K562 (cell line): Measurements from ENCODE around the gene S100G. TPM values are rescaled to one million over a fixed set of nuclear protein-coding genes. Genes with fewer than 3 reads are reported as not detected.

Source experiments
- ATAC-seq: fragments of 200-7000 bp; cut with Tn5 transposase; 3 replicates; pipeline ENCODE4 v1.9.1; 2020; ENCODE audit warnings: moderate library complexity
- BruUV-seq: library from RNA; stranded (reverse); fragments of 400-500 nt; replicated peaks from 2 replicates; lab custom pipeline; 2021; lab: Mats Ljungman, UMichigan
- CTCF ChIA-PET: fragments of 300-600 bp; formaldehyde crosslinking; extraction: SDS; loops from one replicate; lab custom pipeline; 2021; ENCODE audit warnings: low intra/inter-chr PET ratio; lab: Yijun Ruan, JAX
- POLR2A ChIA-PET: fragments of 300-600, 350-650 bp; sonication (Branson Sonifier 250); formaldehyde crosslinking; extraction: SDS; loops from one replicate; lab custom pipeline; 2021; ENCODE audit warnings: antibody characterized with exemption, inconsistent platforms; lab: Yijun Ruan, JAX
- DNase-seq, 4 experiments: peaks; one replicate each; pipeline versions ENCODE4 v3.0.0 to v3.0.0-alpha.2; 2011 to 2018; ENCODE audit warnings: low spot score in 3 of 4, mixed read lengths in 3 of 4; ENCODE audit errors: extremely low read depth in 1 of 4
- FAIRE-seq: peaks from 2 replicates; lab custom pipeline; 2011; peaks lifted over from hg19 to GRCh38; lab: Jason Lieb, UNC
- H2AFZ ChIP-seq: 2 replicates; pipeline ENCODE4 v1.6.0; 2011; ENCODE audit warnings: low read depth, low read length, control low read depth, inconsistent platforms
- H3K27ac ChIP-seq: fragments of 200-600 bp; 3 replicates; pipeline ENCODE4 v1.8.0; 2011; ENCODE audit warnings: low read depth, mild to moderate bottlenecking, control low read depth, inconsistent platforms, low read length, moderate library complexity, mixed read lengths; ENCODE audit errors: extremely low read depth
- H3K27me3 ChIP-seq, 2 experiments: fragments of 300-600 bp in 1 of 2; 2 replicates in 1 of 2; 3 replicates in 1 of 2; pipeline versions ENCODE4 v1.6.0 to v1.8.0; 2011; ENCODE audit warnings: inconsistent platforms in 2 of 2, low read length in 2 of 2, mild to moderate bottlenecking in 1 of 2, mixed read lengths in 1 of 2, moderate library complexity in 1 of 2; ENCODE audit not compliant: control insufficient read depth in 2 of 2, insufficient read depth in 2 of 2
- H3K36me3 ChIP-seq: fragments of 300-600 bp; 3 replicates; pipeline ENCODE4 v1.8.0; 2011; ENCODE audit warnings: mild to moderate bottlenecking, low read length, inconsistent platforms; ENCODE audit not compliant: control insufficient read depth, insufficient read depth
- H3K4me1 ChIP-seq, 2 experiments: fragments of 200-600 bp in 1 of 2; replicated peaks in 1 of 2; 2 replicates in 1 of 2; 3 replicates in 1 of 2; pipeline versions ENCODE4 v1.5.1 to v1.8.0; 2011; ENCODE audit warnings: inconsistent platforms in 2 of 2, low read length in 2 of 2, mild to moderate bottlenecking in 1 of 2, mixed read lengths in 1 of 2, moderate library complexity in 1 of 2; ENCODE audit not compliant: control insufficient read depth in 2 of 2, insufficient read depth in 2 of 2
- H3K4me2 ChIP-seq: 2 replicates; pipeline ENCODE4 v1.6.1; 2011; ENCODE audit warnings: low read length, control low read depth, inconsistent platforms, mixed read lengths; ENCODE audit not compliant: insufficient read depth
- H3K4me3 ChIP-seq: fragments of 200-600 bp; sonication (generic), shearing (Covaris generic); 2 replicates; pipeline ENCODE4 v1.5.1; 2016; ENCODE audit warnings: control low read depth, inconsistent platforms
- H3K79me2 ChIP-seq: fragments of 200-600 bp; 3 replicates; pipeline ENCODE4 v1.8.0; 2011; ENCODE audit warnings: low read length, inconsistent platforms; ENCODE audit not compliant: control insufficient read depth, insufficient read depth
- H3K9ac ChIP-seq, 2 experiments: 2 replicates each; pipeline versions ENCODE4 v1.6.0 to v1.6.1; 2011; ENCODE audit warnings: low read depth in 2 of 2, low read length in 2 of 2, control low read depth in 1 of 2, inconsistent platforms in 1 of 2, mild to moderate bottlenecking in 1 of 2, mixed read lengths in 1 of 2; ENCODE audit not compliant: insufficient read depth in 1 of 2
- H3K9me1 ChIP-seq: one replicate; pipeline ENCODE4 v1.6.0; 2011; ENCODE audit warnings: inconsistent platforms, mild to moderate bottlenecking, low read length, moderate library complexity; ENCODE audit not compliant: control insufficient read depth, insufficient read depth
- H3K9me3 ChIP-seq: replicated peaks from 2 replicates; pipeline ENCODE4 v1.5.1; 2011; ENCODE audit warnings: low read depth, low read length, inconsistent platforms; ENCODE audit not compliant: control insufficient read depth, insufficient read depth
- H4K20me1 ChIP-seq: replicated peaks from 2 replicates; pipeline ENCODE4 v1.6.1; 2011; ENCODE audit warnings: low read length, inconsistent platforms, mixed read lengths; ENCODE audit not compliant: control insufficient read depth, insufficient read depth
- ARHGAP35 ChIP-seq: fragments of 450-650 bp; IDR thresholded peaks from 2 replicates; pipeline ENCODE4 v1.6.1; 2018; ENCODE audit not compliant: partially characterized antibody
- HDAC6 ChIP-seq: IDR thresholded peaks from 2 replicates; pipeline ENCODE4 v1.6.1; 2012; ENCODE audit warnings: low read depth, mild to moderate bottlenecking, control low read depth, inconsistent platforms, low read length, moderate library complexity
- HMGN3 ChIP-seq: IDR thresholded peaks from 2 replicates; pipeline ENCODE4 v1.6.1; 2011; ENCODE audit warnings: borderline replicate concordance, low read depth, mild to moderate bottlenecking, mixed read lengths, low read length; ENCODE audit not compliant: insufficient read length; ENCODE audit errors: extremely low read depth
- PHB2 ChIP-seq: fragments of 450-650 bp; IDR thresholded peaks from 2 replicates; pipeline ENCODE4 v1.6.1; 2017; ENCODE audit warnings: low read depth
- RBM14 ChIP-seq: fragments of 200-400 bp; formaldehyde crosslinking; IDR thresholded peaks from 2 replicates; pipeline ENCODE4 v1.6.1; 2018; ENCODE audit warnings: low read depth, mild to moderate bottlenecking, low read length, moderate library complexity, borderline replicate concordance; ENCODE audit not compliant: insufficient read depth
- TAF9B ChIP-seq: fragments of 450-650 bp; IDR thresholded peaks from 2 replicates; pipeline ENCODE4 v1.6.1; 2018; ENCODE audit warnings: mild to moderate bottlenecking; ENCODE audit not compliant: partially characterized antibody
- XRCC4 ChIP-seq: IDR thresholded peaks from one replicate; pipeline ENCODE4 v1.6.1; 2011; ENCODE audit not compliant: insufficient read depth, insufficient read length; ENCODE audit errors: extremely low read depth
- ZNF274 ChIP-seq: IDR thresholded peaks from 2 replicates; pipeline ENCODE4 v1.6.1; 2011; ENCODE audit warnings: low read depth, mild to moderate bottlenecking, low read length, moderate library complexity, borderline replicate concordance
- ZNF699 ChIP-seq: fragments of 250-450 bp; sonication (Bioruptor Pico); IDR thresholded peaks from 2 replicates; pipeline ENCODE4 v1.8.0; 2021; ENCODE audit warnings: mild to moderate bottlenecking, moderate library complexity; ENCODE audit not compliant: insufficient replicate concordance
- ZNF764 ChIP-seq: fragments of 250-450 bp; sonication (Bioruptor Pico); IDR thresholded peaks from 2 replicates; pipeline ENCODE4 v1.4.0; 2020; ENCODE audit warnings: low read depth, mild to moderate bottlenecking, moderate library complexity
- WGBS: fragments of 100-300 bp; shearing (Covaris generic); methylation state at CpG from one replicate; pipeline ENCODE4 v1.1.6; 2016; ENCODE audit warnings: low coverage, mixed read lengths; ENCODE audit not compliant: insufficient coverage; ENCODE audit errors: missing lambda C conversion rate; 5-methylcytosine and 5-hydroxymethylcytosine counted together
- in situ Hi-C: fragments of 300-500 bp; cut with MboI; formaldehyde crosslinking; loops from 4 replicates; pipeline ENCODE4 v1.15.0; 2018; ENCODE audit warnings: inconsistent platforms, mixed read lengths
- intact Hi-C: fragments of 100-400 bp; cut with micrococcal nuclease; formaldehyde crosslinking; loops from 2 replicates; pipeline ENCODE4 v1.14.2; 2022
- polyA plus RNA-seq, 8 experiments: library from polyadenylated mRNA; depleted of rRNA in 4 of 8; stranded (reverse) in 5 of 8; unstranded in 3 of 8; fragments of >200 nt; fragmentation: Nextera tagmentation in 2 of 8; fragmentation: Illumina TruSeq in 1 of 8; extraction: Ambion mirVana in 2 of 8; extraction: Trizol in 1 of 8; gene quantifications; 2 replicates each; pipeline versions ENCODE4 v1.2.1 to v1.2.3, GENCODE V29; 2011 to 2014; ENCODE audit warnings: inconsistent platforms in 1 of 8, missing spikeins in 1 of 8
- total RNA-seq, 7 experiments: library from RNA; depleted of rRNA in 6 of 7; stranded (reverse); fragments of >200 nt in 6 of 7; fragmentation: Illumina TruSeq in 2 of 7; extraction: Trizol in 2 of 7; gene quantifications; 2 replicates each; pipeline versions ENCODE4 v1.2.1 to v1.2.3, GENCODE V29; 2011 to 2021; ENCODE audit warnings: low replicate concordance in 1 of 7
- TF ChIP-seq, protein P1 (sequence below): fragments of 450-650 bp; conservative IDR thresholded peaks from 2 replicates; pipeline ENCODE4 v1.6.1; 2016; ENCODE audit warnings: missing genetic modification characterization, low read depth, mild to moderate bottlenecking, control low read depth, missing compliant biosample characterization
- TF ChIP-seq, protein P2 (sequence below): sonication (generic); formaldehyde crosslinking; IDR thresholded peaks from 2 replicates; pipeline ENCODE4 v1.4.0; 2020; ENCODE audit warnings: mild to moderate bottlenecking, missing genetic modification reagents
- TF ChIP-seq, protein P3 (sequence below): IDR thresholded peaks from 2 replicates; pipeline ENCODE4 v1.6.1; 2012; ENCODE audit warnings: low read depth, low read length, improper control_type of control experiment, borderline replicate concordance
- TF ChIP-seq, protein P4 (sequence below), 3 experiments: IDR thresholded peaks in 2 of 3; conservative IDR thresholded peaks in 1 of 3; 2 replicates each; pipeline ENCODE4 v1.5.1; 2011 to 2012; ENCODE audit warnings: low read length in 3 of 3, mild to moderate bottlenecking in 3 of 3, control low read depth in 2 of 3, improper control_type of control experiment in 1 of 3, inconsistent platforms in 1 of 3, low read depth in 1 of 3, mixed read lengths in 1 of 3, moderate library complexity in 1 of 3; ENCODE audit not compliant: insufficient read depth in 2 of 3

Gene S100G
- total and polyA plus RNA-seq, 9 of the 15 experiments (the other 6 are each of a cell fraction or from before 2014, with no cell fraction given), result not detected

DNA sequence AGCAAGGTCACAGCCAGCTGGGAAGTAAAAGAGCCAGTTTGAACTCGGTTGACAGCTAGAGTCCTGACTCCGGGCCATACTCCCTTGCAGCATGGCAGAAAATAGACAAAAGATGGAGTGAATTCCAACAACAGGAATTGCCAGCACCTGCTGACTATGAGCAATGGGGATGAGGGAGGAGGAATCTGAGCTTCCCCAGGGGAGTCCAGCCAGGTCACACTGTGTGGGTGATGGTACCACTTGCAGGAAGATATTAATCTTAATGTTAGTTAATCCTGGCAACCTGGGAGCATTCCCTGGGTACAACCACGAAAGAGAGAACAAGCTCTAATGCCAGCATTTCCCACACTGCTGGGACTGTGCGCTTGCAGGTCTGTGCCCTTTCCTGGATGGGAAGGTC is 48.1 kb upstream of the S100G start:
- H3K27me3 ChIP-seq, result no peaks in the 10 kb centered on the region
- H4K20me1 ChIP-seq, result no peaks in the 10 kb centered on the region
- FAIRE-seq (no peak), DNase-seq (no peak), ATAC-seq (no peak)
- H3K27ac ChIP-seq, result no peak overlapping the region
- H3K4me2 ChIP-seq, result no peak overlapping the region
- POLR2A ChIA-PET, result no interaction called here
- no peak overlapping the region for H3K4me3 ChIP-seq
- no TSS peak for BruUV-seq
- intact Hi-C loops (no loop called here), in situ Hi-C loops (no loop called here)
- peaks cover 4 to 7% of the 10 kb centered on the region in 2 experiments; a peak in 3 of 5 replicates for H3K4me1 ChIP-seq
- H3K9ac ChIP-seq, result no peak overlapping the region
- CTCF ChIA-PET, result no interaction called here
- 83% methylated on average over 4 of the region's 4 CpGs for WGBS
- 0 out of 3 replicates have a peak, but pooled peaks cover under 1% of the 10 kb centered on the region for H3K36me3 ChIP-seq
- no peaks in the 10 kb centered on the region for H3K9me3 ChIP-seq
- H3K9me1 ChIP-seq, result no peaks in the 10 kb centered on the region
- TF ChIP-seq ARHGAP35 (no peak), ZNF699 (CRISPR knock-in tag) (no peak), ZNF274 (no peak), PHB2 (no peak), RBM14 (no peak), XRCC4 (no peak), HMGN3 (no peak), ZNF764 (CRISPR knock-in tag) (no peak), HDAC6 (no peak), TAF9B (no peak)
- TF ChIP-seq, protein P1, sequence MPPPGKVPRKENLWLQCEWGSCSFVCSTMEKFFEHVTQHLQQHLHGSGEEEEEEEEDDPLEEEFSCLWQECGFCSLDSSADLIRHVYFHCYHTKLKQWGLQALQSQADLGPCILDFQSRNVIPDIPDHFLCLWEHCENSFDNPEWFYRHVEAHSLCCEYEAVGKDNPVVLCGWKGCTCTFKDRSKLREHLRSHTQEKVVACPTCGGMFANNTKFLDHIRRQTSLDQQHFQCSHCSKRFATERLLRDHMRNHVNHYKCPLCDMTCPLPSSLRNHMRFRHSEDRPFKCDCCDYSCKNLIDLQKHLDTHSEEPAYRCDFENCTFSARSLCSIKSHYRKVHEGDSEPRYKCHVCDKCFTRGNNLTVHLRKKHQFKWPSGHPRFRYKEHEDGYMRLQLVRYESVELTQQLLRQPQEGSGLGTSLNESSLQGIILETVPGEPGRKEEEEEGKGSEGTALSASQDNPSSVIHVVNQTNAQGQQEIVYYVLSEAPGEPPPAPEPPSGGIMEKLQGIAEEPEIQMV, result no peak
- TF ChIP-seq, protein P2, sequence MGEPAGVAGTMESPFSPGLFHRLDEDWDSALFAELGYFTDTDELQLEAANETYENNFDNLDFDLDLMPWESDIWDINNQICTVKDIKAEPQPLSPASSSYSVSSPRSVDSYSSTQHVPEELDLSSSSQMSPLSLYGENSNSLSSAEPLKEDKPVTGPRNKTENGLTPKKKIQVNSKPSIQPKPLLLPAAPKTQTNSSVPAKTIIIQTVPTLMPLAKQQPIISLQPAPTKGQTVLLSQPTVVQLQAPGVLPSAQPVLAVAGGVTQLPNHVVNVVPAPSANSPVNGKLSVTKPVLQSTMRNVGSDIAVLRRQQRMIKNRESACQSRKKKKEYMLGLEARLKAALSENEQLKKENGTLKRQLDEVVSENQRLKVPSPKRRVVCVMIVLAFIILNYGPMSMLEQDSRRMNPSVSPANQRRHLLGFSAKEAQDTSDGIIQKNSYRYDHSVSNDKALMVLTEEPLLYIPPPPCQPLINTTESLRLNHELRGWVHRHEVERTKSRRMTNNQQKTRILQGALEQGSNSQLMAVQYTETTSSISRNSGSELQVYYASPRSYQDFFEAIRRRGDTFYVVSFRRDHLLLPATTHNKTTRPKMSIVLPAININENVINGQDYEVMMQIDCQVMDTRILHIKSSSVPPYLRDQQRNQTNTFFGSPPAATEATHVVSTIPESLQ (CRISPR knock-in tag), result no peak
- TF ChIP-seq, protein P3, sequence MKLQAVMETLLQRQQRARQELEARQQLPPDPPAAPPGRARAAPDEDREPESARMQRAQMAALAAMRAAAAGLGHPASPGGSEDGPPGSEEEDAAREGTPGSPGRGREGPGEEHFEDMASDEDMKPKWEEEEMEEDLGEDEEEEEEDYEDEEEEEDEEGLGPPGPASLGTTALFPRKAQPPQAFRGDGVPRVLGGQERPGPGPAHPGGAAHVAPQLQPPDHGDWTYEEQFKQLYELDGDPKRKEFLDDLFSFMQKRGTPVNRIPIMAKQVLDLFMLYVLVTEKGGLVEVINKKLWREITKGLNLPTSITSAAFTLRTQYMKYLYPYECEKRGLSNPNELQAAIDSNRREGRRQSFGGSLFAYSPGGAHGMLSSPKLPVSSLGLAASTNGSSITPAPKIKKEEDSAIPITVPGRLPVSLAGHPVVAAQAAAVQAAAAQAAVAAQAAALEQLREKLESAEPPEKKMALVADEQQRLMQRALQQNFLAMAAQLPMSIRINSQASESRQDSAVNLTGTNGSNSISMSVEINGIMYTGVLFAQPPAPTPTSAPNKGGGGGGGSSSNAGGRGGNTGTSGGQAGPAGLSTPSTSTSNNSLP, result no peak
- TF ChIP-seq, protein P4, sequence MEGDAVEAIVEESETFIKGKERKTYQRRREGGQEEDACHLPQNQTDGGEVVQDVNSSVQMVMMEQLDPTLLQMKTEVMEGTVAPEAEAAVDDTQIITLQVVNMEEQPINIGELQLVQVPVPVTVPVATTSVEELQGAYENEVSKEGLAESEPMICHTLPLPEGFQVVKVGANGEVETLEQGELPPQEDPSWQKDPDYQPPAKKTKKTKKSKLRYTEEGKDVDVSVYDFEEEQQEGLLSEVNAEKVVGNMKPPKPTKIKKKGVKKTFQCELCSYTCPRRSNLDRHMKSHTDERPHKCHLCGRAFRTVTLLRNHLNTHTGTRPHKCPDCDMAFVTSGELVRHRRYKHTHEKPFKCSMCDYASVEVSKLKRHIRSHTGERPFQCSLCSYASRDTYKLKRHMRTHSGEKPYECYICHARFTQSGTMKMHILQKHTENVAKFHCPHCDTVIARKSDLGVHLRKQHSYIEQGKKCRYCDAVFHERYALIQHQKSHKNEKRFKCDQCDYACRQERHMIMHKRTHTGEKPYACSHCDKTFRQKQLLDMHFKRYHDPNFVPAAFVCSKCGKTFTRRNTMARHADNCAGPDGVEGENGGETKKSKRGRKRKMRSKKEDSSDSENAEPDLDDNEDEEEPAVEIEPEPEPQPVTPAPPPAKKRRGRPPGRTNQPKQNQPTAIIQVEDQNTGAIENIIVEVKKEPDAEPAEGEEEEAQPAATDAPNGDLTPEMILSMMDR (IDR thresholded peaks at IDR 0.05 in 2 of 3, conservative IDR thresholded peaks at IDR 0.05 in 1 of 3; ENCODE audit: insufficient read depth in 2 of 3, low read depth in 1 of 3, low read length in 3 of 3), result no peak
- no peaks in the 10 kb centered on the region for H3K79me2 ChIP-seq
- no peak overlapping the region for H2AFZ ChIP-seq
